H9 (cell line): ENCODE results near the gene NBEA. TPM values are rescaled to one million over a fixed set of nuclear protein-coding genes. Genes with fewer than 3 reads are reported as not detected.

Experiments
- DNase-seq: peaks from one replicate; pipeline ENCODE4 v3.0.0-alpha.2; 2017
- H2AFZ ChIP-seq: one replicate; pipeline ENCODE4 v1.6.1; 2013; ENCODE audit warnings: mild to moderate bottlenecking, low read length, control low read depth, moderate library complexity
- H2AK5ac ChIP-seq: 2 replicates; pipeline ENCODE4 v1.6.1; 2013; ENCODE audit warnings: low read length, control low read depth, mixed read lengths; ENCODE audit not compliant: insufficient read length
- H2BK120ac ChIP-seq: one replicate; pipeline ENCODE4 v1.6.1; 2013; ENCODE audit warnings: low read depth, mild to moderate bottlenecking, low read length, control low read depth, inconsistent platforms; ENCODE audit not compliant: poor library complexity, severe bottlenecking
- H2BK12ac ChIP-seq: 2 replicates; pipeline ENCODE4 v1.6.1; 2013; ENCODE audit warnings: low read length, control low read depth, mixed read lengths, low read depth; ENCODE audit not compliant: insufficient read length
- H2BK15ac ChIP-seq: 2 replicates; pipeline ENCODE4 v1.6.1; 2013; ENCODE audit warnings: low read depth, low read length, control low read depth
- H2BK20ac ChIP-seq: one replicate; pipeline ENCODE4 v1.6.1; 2013; ENCODE audit warnings: low read depth, mild to moderate bottlenecking, low read length, control low read depth, inconsistent platforms; ENCODE audit not compliant: poor library complexity, severe bottlenecking
- H2BK5ac ChIP-seq: 2 replicates; pipeline ENCODE4 v1.6.1; 2013; ENCODE audit warnings: low read length, control low read depth, mixed read lengths; ENCODE audit not compliant: insufficient read length
- H3K14ac ChIP-seq: 2 replicates; pipeline ENCODE4 v1.6.1; 2013; ENCODE audit warnings: low read length, control low read depth; ENCODE audit not compliant: insufficient read depth
- H3K18ac ChIP-seq: 2 replicates; pipeline ENCODE4 v1.6.1; 2013; ENCODE audit warnings: low read depth, mild to moderate bottlenecking, mixed read lengths, low read length, control low read depth; ENCODE audit not compliant: insufficient read length
- H3K23ac ChIP-seq: 2 replicates; pipeline ENCODE4 v1.6.1; 2013; ENCODE audit warnings: low read length, control low read depth, mixed read lengths, low read depth; ENCODE audit not compliant: insufficient read length
- H3K23me2 ChIP-seq: 2 replicates; pipeline ENCODE4 v1.6.1; 2013; ENCODE audit warnings: low read depth, mild to moderate bottlenecking, mixed read lengths, low read length, control low read depth; ENCODE audit not compliant: insufficient read length, poor library complexity, severe bottlenecking
- H3K27ac ChIP-seq: 2 replicates; pipeline ENCODE4 v1.5.1; 2013; ENCODE audit warnings: low read length, control low read depth, mixed read lengths, low read depth; ENCODE audit not compliant: insufficient read length
- H3K27me3 ChIP-seq: 2 replicates; pipeline ENCODE4 v1.6.1; 2013; ENCODE audit warnings: low read length, control low read depth, inconsistent platforms; ENCODE audit not compliant: insufficient read depth
- H3K4ac ChIP-seq: 2 replicates; pipeline ENCODE4 v1.6.1; 2013; ENCODE audit warnings: low read depth, mild to moderate bottlenecking, control low read depth, inconsistent platforms, low read length, moderate library complexity
- H3K4me1 ChIP-seq: 2 replicates; pipeline ENCODE4 v1.6.1; 2013; ENCODE audit warnings: low read length, control low read depth, inconsistent platforms; ENCODE audit not compliant: insufficient read depth
- H3K4me2 ChIP-seq: 2 replicates; pipeline ENCODE4 v1.6.1; 2013; ENCODE audit warnings: low read length, control low read depth, mixed read lengths; ENCODE audit not compliant: insufficient read length, insufficient read depth
- H3K56ac ChIP-seq: 2 replicates; pipeline ENCODE4 v1.6.1; 2013; ENCODE audit warnings: low read depth, mild to moderate bottlenecking, mixed read lengths, low read length, control low read depth; ENCODE audit not compliant: insufficient read length
- H3K79me1 ChIP-seq: 2 replicates; pipeline ENCODE4 v1.6.1; 2013; ENCODE audit warnings: low read depth, mild to moderate bottlenecking, moderate library complexity, low read length, control low read depth, inconsistent platforms; ENCODE audit not compliant: insufficient read depth, poor library complexity, severe bottlenecking
- H3K79me2 ChIP-seq: 2 replicates; pipeline ENCODE4 v1.6.1; 2013; ENCODE audit warnings: low read length, control low read depth, inconsistent platforms; ENCODE audit not compliant: insufficient read depth
- H3K9ac ChIP-seq: 2 replicates; pipeline ENCODE4 v1.6.1; 2013; ENCODE audit warnings: low read length, control low read depth, mixed read lengths; ENCODE audit not compliant: insufficient read length; ENCODE audit errors: extremely low read depth
- H3K9me3 ChIP-seq: one replicate; pipeline ENCODE4 v1.6.1; 2013; ENCODE audit warnings: low read depth, low read length, inconsistent platforms; ENCODE audit not compliant: control insufficient read depth
- H3T11ph ChIP-seq: one replicate; pipeline ENCODE4 v1.6.1; 2013; ENCODE audit warnings: mild to moderate bottlenecking, low read length, control low read depth, inconsistent platforms
- H4K20me1 ChIP-seq: one replicate; pipeline ENCODE4 v1.6.1; 2013; ENCODE audit not compliant: control insufficient read depth, insufficient read length, insufficient read depth
- H4K5ac ChIP-seq: 2 replicates; pipeline ENCODE4 v1.6.1; 2013; ENCODE audit warnings: low read depth, mild to moderate bottlenecking, mixed read lengths, low read length, control low read depth; ENCODE audit not compliant: insufficient read length
- H4K8ac ChIP-seq: replicated peaks from 2 replicates; pipeline ENCODE4 v1.6.1; 2013; ENCODE audit warnings: low read length, control low read depth, mixed read lengths, low read depth; ENCODE audit not compliant: insufficient read length
- H4K91ac ChIP-seq: 2 replicates; pipeline ENCODE4 v1.6.1; 2013; ENCODE audit warnings: low read depth, mild to moderate bottlenecking, moderate library complexity, mixed read lengths, low read length, control low read depth; ENCODE audit not compliant: insufficient read length
- H3K27ac Mint-ChIP-seq, 3 experiments: 2 replicates in 2 of 3; 3 replicates in 1 of 3; pipeline ENCODE4 v1.8.0; 2020 to 2021; ENCODE audit warnings: mixed read lengths in 3 of 3, mild to moderate bottlenecking in 1 of 3, moderate library complexity in 1 of 3
- H3K27me3 Mint-ChIP-seq: 2 replicates; pipeline ENCODE4 v1.8.0; 2021; ENCODE audit warnings: low read depth, mild to moderate bottlenecking, moderate library complexity, mixed read lengths
- H3K36me3 Mint-ChIP-seq, 3 experiments: 2 replicates in 2 of 3; 3 replicates in 1 of 3; pipeline ENCODE4 v1.8.0; 2020 to 2021; ENCODE audit warnings: low read depth in 3 of 3, mixed read lengths in 3 of 3; ENCODE audit not compliant: insufficient read depth in 1 of 3
- H3K4me1 Mint-ChIP-seq, 2 experiments: 2 replicates each; pipeline ENCODE4 v1.8.0; 2020; ENCODE audit warnings: mixed read lengths in 2 of 2
- H3K4me3 Mint-ChIP-seq, 2 experiments: 2 replicates in 1 of 2; 3 replicates in 1 of 2; pipeline ENCODE4 v1.8.0; 2020 to 2021; ENCODE audit warnings: mild to moderate bottlenecking in 2 of 2, mixed read lengths in 2 of 2, moderate library complexity in 1 of 2
- H3K9me3 Mint-ChIP-seq, 2 experiments: 2 replicates in 1 of 2; 3 replicates in 1 of 2; pipeline ENCODE4 v1.8.0; 2020; ENCODE audit warnings: mild to moderate bottlenecking in 2 of 2, mixed read lengths in 2 of 2, moderate library complexity in 1 of 2
- WGBS: extraction: QIAGEN DNeasy Blood & Tissue Kit; methylation state at CpG from one replicate; pipeline ENCODE4 v1.1.7; 2013; ENCODE audit warnings: missing lambda C conversion rate, low lambda C conversion rate, mixed read lengths; ENCODE audit not compliant: insufficient read length; ENCODE audit errors: extremely low coverage; 5-methylcytosine and 5-hydroxymethylcytosine counted together
- total RNA-seq: library from RNA; stranded (reverse); gene quantifications from 2 replicates; pipeline ENCODE4 v1.2.1, GENCODE V29; 2021
- TF ChIP-seq, protein P1 (sequence below): fragments of 200-600 bp; sonication (generic); conservative IDR thresholded peaks from 3 replicates; pipeline ENCODE4 v1.8.0; 2021; ENCODE audit warnings: antibody characterized with exemption, mild to moderate bottlenecking

Gene NBEA
- total RNA-seq, 1 experiment from 2014 or later, result 17.3 TPM

GRCh38 chr13:35345992-35346391 is 403.9 kb downstream of the NBEA start:
- H3K79me1 ChIP-seq, result no peaks in the 10 kb centered on the region
- no peaks in the 10 kb centered on the region for H3K9me3 ChIP-seq
- no peak overlapping the region for H2BK12ac ChIP-seq
- Mint-ChIP-seq H3K27ac (no peak overlapping the region), H3K4me3 (no peak overlapping the region), H3K27me3 (no peaks in the 10 kb centered on the region), H3K36me3 (no peaks in the 10 kb centered on the region), H3K4me1 (peaks cover 2 to 9% of the 10 kb centered on the region in 2 experiments; a peak in 2 of 4 replicates), H3K9me3 (no peaks in the 10 kb centered on the region)
- H4K5ac ChIP-seq, result no peak overlapping the region
- H2AFZ ChIP-seq, result no peak overlapping the region
- DNase-seq, result no peak
- no peak overlapping the region for H3K14ac ChIP-seq
- H4K8ac ChIP-seq, result no peak overlapping the region
- no peak overlapping the region for H2AK5ac ChIP-seq
- H3K56ac ChIP-seq, result no peak overlapping the region
- no peak overlapping the region for H2BK20ac ChIP-seq
- H2BK120ac ChIP-seq, result no peak overlapping the region
- H2BK5ac ChIP-seq, result no peak overlapping the region
- no peaks in the 10 kb centered on the region for H3K79me2 ChIP-seq
- WGBS, result no CpG with 5 or more reads among the region's 2 CpGs
- no peaks in the 10 kb centered on the region for H3K23me2 ChIP-seq
- no peak overlapping the region for H2BK15ac ChIP-seq
- H4K91ac ChIP-seq, result no peak overlapping the region
- H3K27me3 ChIP-seq, result no peaks in the 10 kb centered on the region
- no peak overlapping the region for H3K18ac ChIP-seq
- no peak overlapping the region for H3K27ac ChIP-seq
- no peaks in the 10 kb centered on the region for H4K20me1 ChIP-seq
- no peak overlapping the region for H3K4ac ChIP-seq
- H3K23ac ChIP-seq, result no peak overlapping the region
- H3K4me1 ChIP-seq, result no peaks in the 10 kb centered on the region
- TF ChIP-seq, protein P1, sequence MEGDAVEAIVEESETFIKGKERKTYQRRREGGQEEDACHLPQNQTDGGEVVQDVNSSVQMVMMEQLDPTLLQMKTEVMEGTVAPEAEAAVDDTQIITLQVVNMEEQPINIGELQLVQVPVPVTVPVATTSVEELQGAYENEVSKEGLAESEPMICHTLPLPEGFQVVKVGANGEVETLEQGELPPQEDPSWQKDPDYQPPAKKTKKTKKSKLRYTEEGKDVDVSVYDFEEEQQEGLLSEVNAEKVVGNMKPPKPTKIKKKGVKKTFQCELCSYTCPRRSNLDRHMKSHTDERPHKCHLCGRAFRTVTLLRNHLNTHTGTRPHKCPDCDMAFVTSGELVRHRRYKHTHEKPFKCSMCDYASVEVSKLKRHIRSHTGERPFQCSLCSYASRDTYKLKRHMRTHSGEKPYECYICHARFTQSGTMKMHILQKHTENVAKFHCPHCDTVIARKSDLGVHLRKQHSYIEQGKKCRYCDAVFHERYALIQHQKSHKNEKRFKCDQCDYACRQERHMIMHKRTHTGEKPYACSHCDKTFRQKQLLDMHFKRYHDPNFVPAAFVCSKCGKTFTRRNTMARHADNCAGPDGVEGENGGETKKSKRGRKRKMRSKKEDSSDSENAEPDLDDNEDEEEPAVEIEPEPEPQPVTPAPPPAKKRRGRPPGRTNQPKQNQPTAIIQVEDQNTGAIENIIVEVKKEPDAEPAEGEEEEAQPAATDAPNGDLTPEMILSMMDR, result no peak
- H3T11ph ChIP-seq, result no peak overlapping the region
- H3K4me2 ChIP-seq, result no peak overlapping the region
- H3K9ac ChIP-seq, result no peak overlapping the region
